ENCODE results near the gene LMBRD2.

LMBRD2 gene

DNA sequence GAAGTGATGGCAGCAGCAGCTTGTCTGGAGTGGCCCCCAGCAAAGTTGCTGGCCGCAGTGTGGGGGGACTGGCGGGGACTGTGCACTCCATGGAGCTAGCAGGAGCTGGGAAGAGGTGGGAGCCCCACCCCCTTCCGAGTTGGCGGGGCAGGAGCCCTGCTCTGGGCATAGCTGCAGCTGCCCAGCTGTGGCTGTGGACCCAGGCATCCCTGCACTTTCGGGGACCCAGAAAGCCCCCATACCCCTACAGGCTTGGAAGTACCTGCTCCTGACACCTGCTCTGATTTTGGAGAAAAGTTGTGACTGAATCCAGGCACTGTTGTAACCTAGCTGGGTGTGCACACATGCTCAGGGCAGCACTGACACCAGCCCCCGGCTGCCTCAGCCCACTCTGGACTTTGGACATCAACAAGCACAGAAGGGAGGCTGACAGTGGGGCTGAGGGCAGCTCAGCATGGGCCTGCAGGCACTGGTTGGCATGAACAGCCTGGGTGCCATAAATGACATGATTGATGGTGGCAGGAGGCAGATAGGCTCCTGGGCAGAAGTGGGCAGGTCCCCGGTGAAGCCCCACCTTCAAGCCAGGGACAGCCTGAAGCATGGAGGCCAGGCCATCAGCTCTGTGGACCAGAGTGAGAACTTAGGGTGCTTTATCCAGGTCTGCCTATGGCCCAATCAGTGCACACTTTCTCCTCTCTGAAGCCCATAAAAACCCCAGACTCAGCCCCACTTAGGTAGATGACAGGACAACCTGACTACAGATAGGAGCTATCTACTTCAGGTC, 12.6 kb downstream of the LMBRD2 start:
- no peak for ATAC-seq
- TF ChIP-seq ZNF70 (CRISPR knock-in tag; IDR thresholded peaks at IDR 0.05), result no peak
- no peak for TF ChIP-seq TOX (CRISPR knock-in tag; IDR thresholded peaks at IDR 0.05; ENCODE audit: borderline replicate concordance)
- TF ChIP-seq CSDC2 (CRISPR knock-in tag; IDR thresholded peaks at IDR 0.05), result no peak
- TF ChIP-seq ISL1 (CRISPR knock-in tag; IDR thresholded peaks at IDR 0.05), result no peak
- TF ChIP-seq, protein P1, sequence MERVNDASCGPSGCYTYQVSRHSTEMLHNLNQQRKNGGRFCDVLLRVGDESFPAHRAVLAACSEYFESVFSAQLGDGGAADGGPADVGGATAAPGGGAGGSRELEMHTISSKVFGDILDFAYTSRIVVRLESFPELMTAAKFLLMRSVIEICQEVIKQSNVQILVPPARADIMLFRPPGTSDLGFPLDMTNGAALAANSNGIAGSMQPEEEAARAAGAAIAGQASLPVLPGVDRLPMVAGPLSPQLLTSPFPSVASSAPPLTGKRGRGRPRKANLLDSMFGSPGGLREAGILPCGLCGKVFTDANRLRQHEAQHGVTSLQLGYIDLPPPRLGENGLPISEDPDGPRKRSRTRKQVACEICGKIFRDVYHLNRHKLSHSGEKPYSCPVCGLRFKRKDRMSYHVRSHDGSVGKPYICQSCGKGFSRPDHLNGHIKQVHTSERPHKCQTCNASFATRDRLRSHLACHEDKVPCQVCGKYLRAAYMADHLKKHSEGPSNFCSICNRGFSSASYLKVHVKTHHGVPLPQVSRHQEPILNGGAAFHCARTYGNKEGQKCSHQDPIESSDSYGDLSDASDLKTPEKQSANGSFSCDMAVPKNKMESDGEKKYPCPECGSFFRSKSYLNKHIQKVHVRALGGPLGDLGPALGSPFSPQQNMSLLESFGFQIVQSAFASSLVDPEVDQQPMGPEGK (CRISPR knock-in tag; IDR thresholded peaks at IDR 0.05; ENCODE audit: borderline replicate concordance), result no peak
- TF ChIP-seq TCF4 (CRISPR knock-in tag; IDR thresholded peaks at IDR 0.05; ENCODE audit: borderline replicate concordance), result no peak
- no peak for TF ChIP-seq ZFP30 (CRISPR knock-in tag; IDR thresholded peaks at IDR 0.05)
- TF ChIP-seq ZNF8 (CRISPR knock-in tag; IDR thresholded peaks at IDR 0.05), result no peak
- TF ChIP-seq, protein P2, sequence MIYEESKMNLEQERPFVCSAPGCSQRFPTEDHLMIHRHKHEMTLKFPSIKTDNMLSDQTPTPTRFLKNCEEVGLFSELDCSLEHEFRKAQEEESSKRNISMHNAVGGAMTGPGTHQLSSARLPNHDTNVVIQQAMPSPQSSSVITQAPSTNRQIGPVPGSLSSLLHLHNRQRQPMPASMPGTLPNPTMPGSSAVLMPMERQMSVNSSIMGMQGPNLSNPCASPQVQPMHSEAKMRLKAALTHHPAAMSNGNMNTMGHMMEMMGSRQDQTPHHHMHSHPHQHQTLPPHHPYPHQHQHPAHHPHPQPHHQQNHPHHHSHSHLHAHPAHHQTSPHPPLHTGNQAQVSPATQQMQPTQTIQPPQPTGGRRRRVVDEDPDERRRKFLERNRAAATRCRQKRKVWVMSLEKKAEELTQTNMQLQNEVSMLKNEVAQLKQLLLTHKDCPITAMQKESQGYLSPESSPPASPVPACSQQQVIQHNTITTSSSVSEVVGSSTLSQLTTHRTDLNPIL (CRISPR knock-in tag; IDR thresholded peaks at IDR 0.05; ENCODE audit: low read depth), result no peak
- no peak for TF ChIP-seq GLIS3 (CRISPR knock-in tag; IDR thresholded peaks at IDR 0.05)
- no peak for TF ChIP-seq BACH2 (CRISPR knock-in tag; IDR thresholded peaks at IDR 0.05; ENCODE audit: borderline replicate concordance)
- no peak for TF ChIP-seq ZC3H10 (CRISPR knock-in tag; IDR thresholded peaks at IDR 0.05)
- TF ChIP-seq SNAI2 (CRISPR knock-in tag; IDR thresholded peaks at IDR 0.05), result no peak
- TF ChIP-seq RARB (CRISPR knock-in tag; IDR thresholded peaks at IDR 0.05), result no peak
- no peak for TF ChIP-seq ARNTL (CRISPR knock-in tag; IDR thresholded peaks at IDR 0.05; ENCODE audit: borderline replicate concordance, low read depth)
- TF ChIP-seq ESRRG (CRISPR knock-in tag; IDR thresholded peaks at IDR 0.05), result no peak
- TF ChIP-seq OSR1 (CRISPR knock-in tag; IDR thresholded peaks at IDR 0.05), result no peak
- TF ChIP-seq ZFP3 (CRISPR knock-in tag; IDR thresholded peaks at IDR 0.05), result no peak
- no peak for TF ChIP-seq PPARA (CRISPR knock-in tag; IDR thresholded peaks at IDR 0.05; ENCODE audit: borderline replicate concordance)

DNA sequence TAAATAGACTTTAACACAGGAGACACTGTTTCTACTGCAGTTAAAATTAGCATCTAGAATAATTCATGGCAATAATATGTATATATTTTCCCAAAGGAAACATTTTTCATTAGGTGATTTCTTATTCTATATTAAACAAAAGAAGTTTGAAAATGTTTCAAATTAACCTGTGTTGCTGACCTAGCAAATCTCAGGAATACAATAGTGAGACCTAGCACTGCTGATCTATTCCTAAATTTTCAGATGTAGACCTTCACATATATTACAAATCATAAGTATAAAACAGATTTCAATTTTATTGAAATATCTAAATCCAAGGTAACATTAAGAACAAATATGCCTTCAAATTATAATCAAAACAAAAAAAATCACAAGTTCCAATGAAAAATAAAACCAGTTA, 15.1 kb downstream of the LMBRD2 start:
- TF ChIP-seq TCF4 (CRISPR knock-in tag; IDR thresholded peaks at IDR 0.05; ENCODE audit: borderline replicate concordance), result no peak
- TF ChIP-seq SNAI2 (CRISPR knock-in tag; IDR thresholded peaks at IDR 0.05), result no peak
- TF ChIP-seq, protein P3, sequence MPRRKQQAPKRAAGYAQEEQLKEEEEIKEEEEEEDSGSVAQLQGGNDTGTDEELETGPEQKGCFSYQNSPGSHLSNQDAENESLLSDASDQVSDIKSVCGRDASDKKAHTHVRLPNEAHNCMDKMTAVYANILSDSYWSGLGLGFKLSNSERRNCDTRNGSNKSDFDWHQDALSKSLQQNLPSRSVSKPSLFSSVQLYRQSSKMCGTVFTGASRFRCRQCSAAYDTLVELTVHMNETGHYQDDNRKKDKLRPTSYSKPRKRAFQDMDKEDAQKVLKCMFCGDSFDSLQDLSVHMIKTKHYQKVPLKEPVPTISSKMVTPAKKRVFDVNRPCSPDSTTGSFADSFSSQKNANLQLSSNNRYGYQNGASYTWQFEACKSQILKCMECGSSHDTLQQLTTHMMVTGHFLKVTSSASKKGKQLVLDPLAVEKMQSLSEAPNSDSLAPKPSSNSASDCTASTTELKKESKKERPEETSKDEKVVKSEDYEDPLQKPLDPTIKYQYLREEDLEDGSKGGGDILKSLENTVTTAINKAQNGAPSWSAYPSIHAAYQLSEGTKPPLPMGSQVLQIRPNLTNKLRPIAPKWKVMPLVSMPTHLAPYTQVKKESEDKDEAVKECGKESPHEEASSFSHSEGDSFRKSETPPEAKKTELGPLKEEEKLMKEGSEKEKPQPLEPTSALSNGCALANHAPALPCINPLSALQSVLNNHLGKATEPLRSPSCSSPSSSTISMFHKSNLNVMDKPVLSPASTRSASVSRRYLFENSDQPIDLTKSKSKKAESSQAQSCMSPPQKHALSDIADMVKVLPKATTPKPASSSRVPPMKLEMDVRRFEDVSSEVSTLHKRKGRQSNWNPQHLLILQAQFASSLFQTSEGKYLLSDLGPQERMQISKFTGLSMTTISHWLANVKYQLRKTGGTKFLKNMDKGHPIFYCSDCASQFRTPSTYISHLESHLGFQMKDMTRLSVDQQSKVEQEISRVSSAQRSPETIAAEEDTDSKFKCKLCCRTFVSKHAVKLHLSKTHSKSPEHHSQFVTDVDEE (CRISPR knock-in tag; IDR thresholded peaks at IDR 0.05), result no peak
- TF ChIP-seq TOX (CRISPR knock-in tag; IDR thresholded peaks at IDR 0.05; ENCODE audit: borderline replicate concordance), result no peak
- no peak for TF ChIP-seq RARB (CRISPR knock-in tag; IDR thresholded peaks at IDR 0.05)
- TF ChIP-seq ZNF565 (CRISPR knock-in tag; conservative IDR thresholded peaks at IDR 0.05; ENCODE audit: low read depth), result no peak
- TF ChIP-seq, protein P1 (CRISPR knock-in tag; IDR thresholded peaks at IDR 0.05; ENCODE audit: borderline replicate concordance), result no peak
- TF ChIP-seq ZFP30 (CRISPR knock-in tag; IDR thresholded peaks at IDR 0.05), result no peak
- TF ChIP-seq, protein P4, sequence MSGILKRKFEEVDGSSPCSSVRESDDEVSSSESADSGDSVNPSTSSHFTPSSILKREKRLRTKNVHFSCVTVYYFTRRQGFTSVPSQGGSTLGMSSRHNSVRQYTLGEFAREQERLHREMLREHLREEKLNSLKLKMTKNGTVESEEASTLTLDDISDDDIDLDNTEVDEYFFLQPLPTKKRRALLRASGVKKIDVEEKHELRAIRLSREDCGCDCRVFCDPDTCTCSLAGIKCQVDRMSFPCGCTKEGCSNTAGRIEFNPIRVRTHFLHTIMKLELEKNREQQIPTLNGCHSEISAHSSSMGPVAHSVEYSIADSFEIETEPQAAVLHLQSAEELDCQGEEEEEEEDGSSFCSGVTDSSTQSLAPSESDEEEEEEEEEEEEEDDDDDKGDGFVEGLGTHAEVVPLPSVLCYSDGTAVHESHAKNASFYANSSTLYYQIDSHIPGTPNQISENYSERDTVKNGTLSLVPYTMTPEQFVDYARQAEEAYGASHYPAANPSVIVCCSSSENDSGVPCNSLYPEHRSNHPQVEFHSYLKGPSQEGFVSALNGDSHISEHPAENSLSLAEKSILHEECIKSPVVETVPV (CRISPR knock-in tag; IDR thresholded peaks at IDR 0.05), result no peak
- no peak for TF ChIP-seq PPARA (CRISPR knock-in tag; IDR thresholded peaks at IDR 0.05; ENCODE audit: borderline replicate concordance)
- TF ChIP-seq ZFP3 (CRISPR knock-in tag; IDR thresholded peaks at IDR 0.05), result no peak
- no peak for TF ChIP-seq GLIS3 (CRISPR knock-in tag; IDR thresholded peaks at IDR 0.05)
- TF ChIP-seq CSDC2 (CRISPR knock-in tag; IDR thresholded peaks at IDR 0.05), result no peak

More for the DNA sequence above, 15.1 kb downstream of the LMBRD2 start:
- no peak for ATAC-seq
